Ovary (tissue), 9 donors: Measurements from ENCODE around the gene CBX4. TPM values are rescaled to one million over a fixed set of nuclear protein-coding genes. Genes with fewer than 3 reads are reported as not detected.

Source experiments
- DNase-seq, 5 donors: peaks; one replicate each; pipeline ENCODE4 v3.0.0-alpha.2; 2019 to 2020
- H3K27ac ChIP-seq, 2 donors: fragments of 200-600 bp; one replicate each; pipeline versions ENCODE4 v1.5.1 to v1.8.0; 2019 to 2022
- H3K27me3 ChIP-seq: fragments of 200-600 bp; one replicate; pipeline ENCODE4 v1.8.0; 2022
- H3K36me3 ChIP-seq: fragments of 200-600 bp; sonication (generic); one replicate; pipeline ENCODE4 v1.5.1; 2019
- H3K4me1 ChIP-seq: one replicate; pipeline ENCODE4 v1.8.1; 2013; ENCODE audit warnings: mild to moderate bottlenecking, moderate library complexity; ENCODE audit not compliant: insufficient read depth
- H3K4me3 ChIP-seq: fragments of 200-600 bp; sonication (generic); one replicate; pipeline ENCODE4 v1.5.1; 2017
- H3K9me3 ChIP-seq, 2 donors: fragments of 200-600 bp in 1 of 2; sonication (generic) in 1 of 2; one replicate each; pipeline versions ENCODE4 v1.5.1 to v1.8.1; 2013 to 2019; ENCODE audit warnings: mild to moderate bottlenecking in 1 of 2, moderate library complexity in 1 of 2
- EP300 ChIP-seq: sonication (generic); formaldehyde crosslinking; IDR thresholded peaks from one replicate; pipeline ENCODE4 v1.6.1; 2017; ENCODE audit warnings: antibody characterized with exemption
- POLR2A ChIP-seq: fragments of 450-650 bp; IDR thresholded peaks from one replicate; pipeline ENCODE4 v1.6.1; 2017; ENCODE audit warnings: antibody characterized with exemption, mild to moderate bottlenecking, moderate library complexity
- whole genome bisulfite sequencing, 3 donors: extraction: QIAGEN DNeasy Blood & Tissue Kit in 1 of 3; methylation state at CpG; one replicate each; pipeline versions ENCODE4 v1.1.5 to v1.1.7; 2013 to 2017; 5-methylcytosine and 5-hydroxymethylcytosine counted together
- intact Hi-C, 4 donors: fragments of 100-400 bp; cut with DNase I; formaldehyde crosslinking; loops; one replicate each; pipeline versions ENCODE4 v1.11.0 to v1.15.1; 2022 to 2023
- polyA plus RNA-seq, 2 donors: library from polyadenylated mRNA; stranded (reverse); fragments of 200-250 nt in 1 of 2; fragments of 350-450 nt in 1 of 2; fragmentation: Illumina TruSeq in 1 of 2; extraction: RNeasy Lipid Tissue Mini Kit (QIAGEN cat#74804) in 1 of 2; gene quantifications; one replicate each; pipeline ENCODE4 v1.2.3, GENCODE V29; 2013 to 2014
- total RNA-seq, 7 donors: library from RNA; depleted of rRNA in 2 of 7; stranded (reverse); fragments of >200 nt in 2 of 7; fragmentation: NEBNext Ultra II Directional in 3 of 7; extraction: Animal tissue kit (Norgen Biotek cat#: 25700) in 3 of 7; gene quantifications; one replicate each; pipeline versions ENCODE4 v1.1.0 to v1.2.4, GENCODE V29; 2016 to 2023
- TF ChIP-seq, protein P1 (sequence below), 3 donors: fragments of 450-650 bp in 2 of 3; fragments of 200-600 bp in 1 of 3; IDR thresholded peaks; one replicate each; pipeline versions ENCODE4 v1.5.1 to v1.8.0; 2016 to 2022; ENCODE audit warnings: antibody characterized with exemption in 3 of 3, mild to moderate bottlenecking in 1 of 3
- donor health status: DM: no; HTN: no; CAD: no; lungs with moderate emphysema.
- donor health status: DM: no; HTN: no; CAD: no.
- donor health status: Bipolar disorder and iron deficiency.
- donor health status: DM: yes; HTN: yes; CAD: no.
- donor health status: DM: no; HTN: no; CAD: no.
- donor health status: DM: yes; HTN: yes; CAD: no.

CBX4 gene
- total and polyA plus RNA-seq, 9 donors = 5.5 to 27.9 (median 16.0) TPM

DNA sequence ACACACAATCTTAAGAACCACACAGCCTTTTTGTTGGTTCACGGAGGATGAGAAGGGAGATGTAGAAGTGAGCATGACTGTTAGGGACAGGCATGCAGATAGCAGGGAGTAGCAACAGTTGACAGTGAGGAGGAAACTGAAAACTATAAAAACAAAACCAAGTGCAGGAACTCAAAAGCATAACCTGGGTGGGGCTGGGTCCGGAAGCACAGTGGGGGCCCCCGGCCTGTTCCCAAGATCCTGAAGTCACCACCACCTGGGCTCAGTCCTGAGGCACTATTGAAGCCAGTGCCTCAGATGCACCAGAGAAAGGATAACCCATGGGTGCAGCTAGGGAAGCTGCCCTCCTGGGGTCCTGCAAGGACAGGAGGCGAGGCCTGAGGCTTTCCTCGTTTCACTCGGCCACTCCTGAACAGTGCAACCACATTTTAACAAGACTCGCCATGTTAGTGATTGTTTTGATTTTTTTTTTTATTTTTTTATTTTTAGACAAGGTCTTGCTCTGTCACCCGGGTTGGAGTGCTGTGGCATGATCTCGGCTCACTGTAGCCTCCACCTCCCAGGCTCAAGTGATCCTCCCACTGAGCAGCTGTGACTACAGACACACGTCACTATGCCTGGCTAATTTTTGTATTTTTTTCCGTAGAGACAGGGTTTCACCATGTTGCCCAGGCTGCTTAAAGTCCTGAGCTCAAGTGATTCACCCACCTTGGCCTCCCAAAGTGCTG lies 27.7 kb upstream of the CBX4 start:
- no peak overlapping the region for H3K27ac ChIP-seq
- H3K4me3 ChIP-seq = no peak overlapping the region
- intact Hi-C loops = loop anchor here in 1 of 4 donors (10.0 kb wide), 1 partner anchor 48 kb away; no protein-coding TSS in a partner anchor
- DNase-seq = no peak
- H3K9me3 ChIP-seq = no peaks in the 10 kb centered on the region
- H3K4me1 ChIP-seq = no peaks in the 10 kb centered on the region
- WGBS, 3 donors = 81 to 84% (median 82%) methylated on average over 11 of the region's 11 CpGs
- TF ChIP-seq POLR2A (no peak), EP300 (no peak)
- TF ChIP-seq, protein P1, sequence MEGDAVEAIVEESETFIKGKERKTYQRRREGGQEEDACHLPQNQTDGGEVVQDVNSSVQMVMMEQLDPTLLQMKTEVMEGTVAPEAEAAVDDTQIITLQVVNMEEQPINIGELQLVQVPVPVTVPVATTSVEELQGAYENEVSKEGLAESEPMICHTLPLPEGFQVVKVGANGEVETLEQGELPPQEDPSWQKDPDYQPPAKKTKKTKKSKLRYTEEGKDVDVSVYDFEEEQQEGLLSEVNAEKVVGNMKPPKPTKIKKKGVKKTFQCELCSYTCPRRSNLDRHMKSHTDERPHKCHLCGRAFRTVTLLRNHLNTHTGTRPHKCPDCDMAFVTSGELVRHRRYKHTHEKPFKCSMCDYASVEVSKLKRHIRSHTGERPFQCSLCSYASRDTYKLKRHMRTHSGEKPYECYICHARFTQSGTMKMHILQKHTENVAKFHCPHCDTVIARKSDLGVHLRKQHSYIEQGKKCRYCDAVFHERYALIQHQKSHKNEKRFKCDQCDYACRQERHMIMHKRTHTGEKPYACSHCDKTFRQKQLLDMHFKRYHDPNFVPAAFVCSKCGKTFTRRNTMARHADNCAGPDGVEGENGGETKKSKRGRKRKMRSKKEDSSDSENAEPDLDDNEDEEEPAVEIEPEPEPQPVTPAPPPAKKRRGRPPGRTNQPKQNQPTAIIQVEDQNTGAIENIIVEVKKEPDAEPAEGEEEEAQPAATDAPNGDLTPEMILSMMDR (IDR thresholded peaks at IDR 0.05) = no peak
- H3K27me3 ChIP-seq = no peaks in the 10 kb centered on the region
- H3K36me3 ChIP-seq = no peaks in the 10 kb centered on the region

DNA sequence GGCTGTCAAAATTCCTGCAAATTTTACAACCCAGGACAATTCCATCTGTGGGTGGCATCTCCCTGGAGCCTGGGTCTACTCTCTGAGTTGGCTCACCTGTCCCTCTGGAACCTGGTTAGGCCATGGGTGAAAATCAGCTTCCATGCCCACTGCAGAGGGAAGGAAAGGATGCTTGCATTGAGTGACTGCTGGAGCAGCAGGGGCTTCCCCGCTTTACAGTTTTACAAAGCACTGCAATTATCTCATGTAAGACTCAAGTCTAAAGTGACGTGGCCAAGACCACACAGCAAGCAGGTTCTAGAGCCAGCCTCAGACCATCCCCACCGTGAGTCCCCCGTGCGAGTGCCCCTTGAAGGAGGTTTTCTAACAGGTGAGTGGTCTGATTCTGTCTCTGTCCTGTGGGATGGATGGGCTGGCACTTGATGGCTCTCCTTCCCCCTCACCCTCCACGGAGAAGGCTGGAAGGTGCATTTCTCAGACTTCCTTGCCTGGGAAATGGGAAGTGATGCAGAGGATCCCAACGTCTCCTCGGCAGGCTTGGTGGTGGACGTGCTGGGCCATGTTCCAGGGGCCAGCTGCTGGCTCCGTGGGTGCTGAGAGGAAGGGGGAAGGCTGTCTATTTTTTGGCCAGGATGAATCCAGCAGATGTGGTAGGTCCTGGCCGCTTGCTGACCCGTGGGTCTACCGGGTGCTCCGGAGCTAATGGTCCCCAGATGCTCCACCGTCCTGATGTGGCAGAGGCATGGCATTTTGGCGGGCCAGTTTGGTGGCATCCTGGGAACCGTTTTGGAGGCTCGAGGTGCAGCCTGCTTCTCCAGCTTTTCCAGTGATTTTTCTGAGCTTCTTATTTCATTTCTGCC lies 26.3 kb upstream of the CBX4 start:
- 31 to 53% (median 33%) methylated on average over 18 of the region's 18 CpGs for WGBS, 3 donors
- Histone ChIP-seq H3K4me1 (no peaks in the 10 kb centered on the region), H3K9me3 (no peaks in the 10 kb centered on the region), H3K36me3 (no peaks in the 10 kb centered on the region), H3K4me3 (no peak overlapping the region), H3K27me3 (no peaks in the 10 kb centered on the region), H3K27ac (no peak overlapping the region)
- DNase-seq = no peak
- TF ChIP-seq EP300 (no peak), POLR2A (no peak)
- TF ChIP-seq, protein P1 (IDR thresholded peaks at IDR 0.05) = no peak
- intact Hi-C loops = loop anchor here in 1 of 4 donors (10.0 kb wide), 1 partner anchor 49 kb away; no protein-coding TSS in a partner anchor

DNA sequence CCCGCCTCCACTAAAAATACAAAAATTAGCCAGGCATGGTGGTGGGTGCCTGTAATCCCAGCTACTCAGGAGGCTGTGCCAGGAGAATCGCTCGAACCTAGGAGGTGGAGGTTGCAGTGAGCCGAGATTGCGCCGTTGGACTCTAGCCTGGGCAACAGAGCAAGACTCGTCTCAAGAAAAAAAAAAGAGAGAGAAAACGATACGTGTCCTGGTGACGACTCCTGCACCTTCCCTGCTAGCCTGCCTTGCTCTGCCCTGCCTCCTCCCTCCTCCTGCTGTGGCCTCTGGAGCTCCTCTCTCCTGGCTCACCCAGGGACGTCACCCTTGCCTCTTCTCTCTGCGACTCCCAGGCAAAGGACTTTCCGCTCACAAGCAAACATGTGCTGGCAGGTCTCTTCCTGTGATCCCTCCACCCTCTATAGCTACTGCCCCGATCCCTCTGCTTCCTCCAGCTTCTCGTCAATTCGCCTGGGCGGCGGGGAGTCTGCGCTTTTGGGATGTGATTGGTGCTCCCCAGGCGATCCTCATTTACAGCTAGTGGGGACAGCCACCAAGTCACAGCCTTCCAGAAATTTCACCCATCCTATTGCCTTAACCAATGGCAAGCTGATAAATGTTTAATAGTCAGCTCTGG lies 25.5 kb upstream of the CBX4 start:
- Histone ChIP-seq H3K36me3 (no peaks in the 10 kb centered on the region), H3K4me1 (no peaks in the 10 kb centered on the region), H3K27me3 (no peaks in the 10 kb centered on the region), H3K27ac (no peak overlapping the region), H3K9me3 (no peaks in the 10 kb centered on the region), H3K4me3 (no peak overlapping the region)
- TF ChIP-seq POLR2A (no peak), EP300 (no peak)
- TF ChIP-seq, protein P1 (IDR thresholded peaks at IDR 0.05) = no peak
- DNase-seq = no peak
- intact Hi-C loops = loop anchor here in 1 of 4 donors (10.0 kb wide), 1 partner anchor 50 kb away; no protein-coding TSS in a partner anchor
- 73 to 80% (median 79%) methylated on average over 20 of the region's 20 CpGs for WGBS, 3 donors

DNA sequence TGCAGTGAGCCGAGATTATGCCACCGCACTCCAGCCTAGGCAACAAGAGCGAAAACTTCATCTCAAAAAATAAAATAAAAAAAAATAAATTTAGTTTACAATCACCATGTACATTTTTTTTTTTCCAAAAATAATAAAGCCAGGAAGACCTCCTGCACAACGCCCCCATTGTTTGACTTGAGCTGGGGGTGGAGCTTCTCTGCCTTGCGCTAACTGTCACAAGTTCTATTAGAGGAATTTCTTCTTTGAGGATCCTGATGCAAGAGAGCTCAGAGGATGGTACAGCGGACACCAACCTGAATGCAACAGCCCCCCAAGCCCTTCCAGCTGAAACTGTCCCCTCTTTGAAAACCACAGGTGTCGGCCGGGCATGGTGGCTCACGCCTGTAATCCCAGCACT lies 24.9 kb upstream of the CBX4 start:
- H3K9me3 ChIP-seq = no peaks in the 10 kb centered on the region
- intact Hi-C loops = loop anchor here in 1 of 4 donors (10.0 kb wide), 1 partner anchor 51 kb away; no protein-coding TSS in a partner anchor
- no peak for TF ChIP-seq POLR2A
- TF ChIP-seq, protein P1 (IDR thresholded peaks at IDR 0.05) = no peak
- TF ChIP-seq EP300 = no peak
- H3K27me3 ChIP-seq = no peaks in the 10 kb centered on the region
- H3K36me3 ChIP-seq = no peaks in the 10 kb centered on the region
- no peaks in the 10 kb centered on the region for H3K4me1 ChIP-seq
- no peak for DNase-seq
- H3K4me3 ChIP-seq = no peak overlapping the region
- H3K27ac ChIP-seq = no peak overlapping the region
- 84 to 88% (median 86%) methylated on average over 9 of the region's 9 CpGs for WGBS, 3 donors
